Type B pancreatic cell (in vitro differentiated cells): ENCODE results near the gene ZBTB20. TPM values are rescaled to one million over a fixed set of nuclear protein-coding genes. Genes with fewer than 3 reads are reported as not detected.

Experiments
- DNase-seq: peaks from one replicate; pipeline ENCODE4 v3.0.0; 2021; ENCODE audit warnings: mixed read lengths; ENCODE audit not compliant: unreplicated experiment; ENCODE audit errors: extremely low spot score
- H3K27ac Mint-ChIP-seq: 2 replicates; pipeline ENCODE4 v1.8.0; 2021; ENCODE audit warnings: mild to moderate bottlenecking, mixed read lengths
- H3K27me3 Mint-ChIP-seq: 2 replicates; pipeline ENCODE4 v1.8.0; 2021; ENCODE audit warnings: mixed read lengths
- H3K36me3 Mint-ChIP-seq: 2 replicates; pipeline ENCODE4 v1.8.0; 2021; ENCODE audit warnings: mixed read lengths
- H3K4me1 Mint-ChIP-seq: one replicate; pipeline ENCODE4 v1.8.0; 2021; ENCODE audit warnings: mixed read lengths; ENCODE audit not compliant: unreplicated experiment
- H3K4me3 Mint-ChIP-seq: 2 replicates; pipeline ENCODE4 v1.8.0; 2021; ENCODE audit warnings: mild to moderate bottlenecking, mixed read lengths
- H3K9me3 Mint-ChIP-seq: 2 replicates; pipeline ENCODE4 v1.8.0; 2021; ENCODE audit warnings: mixed read lengths
- CTCF ChIP-seq: fragments of 200-600 bp; sonication (generic); conservative IDR thresholded peaks from 2 replicates; pipeline ENCODE4 v1.5.0; 2021; ENCODE audit warnings: antibody characterized with exemption, mild to moderate bottlenecking
- total RNA-seq: library from RNA; stranded (reverse); gene quantifications from 2 replicates; pipeline ENCODE4 v1.2.1, GENCODE V29; 2021; ENCODE audit warnings: low replicate concordance

Gene ZBTB20
- total RNA-seq, 1 donor from 2014 or later = 14.4 TPM

- Mint-ChIP-seq H3K4me3 (no peak overlapping the region), H3K4me1 (peaks cover 17% of the 10 kb centered on the region), H3K9me3 (no peaks in the 10 kb centered on the region), H3K27me3 (no peaks in the 10 kb centered on the region), H3K27ac (no peak overlapping the region), H3K36me3 (no peaks in the 10 kb centered on the region)
- TF ChIP-seq CTCF = no peak
- no peak for DNase-seq
These were observed 785.7 kb downstream of the ZBTB20 start for GRCh38 chr3:114361391-114361790.

- no peak for DNase-seq
- Mint-ChIP-seq H3K9me3 (no peaks in the 10 kb centered on the region), H3K4me1 (peaks cover 7% of the 10 kb centered on the region), H3K27me3 (no peaks in the 10 kb centered on the region), H3K27ac (no peak overlapping the region), H3K4me3 (no peak overlapping the region), H3K36me3 (peaks cover 6% of the 10 kb centered on the region)
- no peak for TF ChIP-seq CTCF
These were observed 790.6 kb downstream of the ZBTB20 start for GRCh38 chr3:114356525-114356924.

GRCh38 chr3:114356066-114356465, 791.0 kb downstream of the ZBTB20 start:
- no peak for TF ChIP-seq CTCF
- Mint-ChIP-seq H3K9me3 (no peaks in the 10 kb centered on the region), H3K27ac (no peak overlapping the region), H3K27me3 (no peaks in the 10 kb centered on the region), H3K4me1 (peaks cover 7% of the 10 kb centered on the region), H3K36me3 (peaks cover 6% of the 10 kb centered on the region), H3K4me3 (no peak overlapping the region)
- DNase-seq = no peak

DNA sequence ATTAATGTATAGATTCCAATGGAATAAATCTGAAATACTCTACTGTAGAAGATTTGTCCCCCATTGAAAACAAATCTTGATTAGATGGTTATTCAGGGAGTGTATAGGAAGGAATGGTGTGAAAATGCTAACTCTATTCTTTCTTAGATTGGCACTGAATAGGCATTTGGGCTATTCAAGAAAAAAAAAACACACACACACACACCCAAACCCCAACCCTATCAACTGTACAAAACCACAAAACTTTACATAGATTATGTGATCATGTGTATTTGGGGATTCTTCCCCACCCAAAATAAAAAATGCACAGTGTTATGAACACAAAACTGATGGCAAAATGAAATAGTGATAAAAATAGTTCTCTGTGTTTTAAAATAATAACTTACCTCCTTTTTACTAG, 791.4 kb downstream of the ZBTB20 start:
- H3K36me3 Mint-ChIP-seq = peaks cover 6% of the 10 kb centered on the region
- H3K4me3 Mint-ChIP-seq = no peak overlapping the region
- DNase-seq = no peak
- no peaks in the 10 kb centered on the region for H3K9me3 Mint-ChIP-seq
- no peak overlapping the region for H3K27ac Mint-ChIP-seq
- no peak for TF ChIP-seq CTCF
- H3K27me3 Mint-ChIP-seq = no peaks in the 10 kb centered on the region
- peaks cover 7% of the 10 kb centered on the region for H3K4me1 Mint-ChIP-seq

DNA sequence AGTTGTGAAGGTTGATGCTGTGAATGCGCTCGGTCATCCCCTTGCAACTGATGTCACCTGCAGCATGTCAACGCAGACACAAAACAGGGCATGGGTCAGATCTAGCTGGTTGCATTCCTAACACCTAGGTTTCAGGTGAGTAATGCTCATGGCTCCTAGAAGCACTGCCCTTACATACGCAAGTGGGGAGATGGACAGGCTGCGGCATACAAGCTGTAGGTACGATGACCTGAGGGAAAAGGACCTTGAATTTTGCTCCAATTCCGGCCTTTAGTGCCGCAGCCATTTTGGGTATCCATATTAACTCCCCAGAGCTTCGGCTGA, 795.3 kb downstream of the ZBTB20 start:
- Mint-ChIP-seq H3K36me3 (peaks cover 18% of the 10 kb centered on the region), H3K9me3 (peaks cover 4% of the 10 kb centered on the region), H3K27ac (no peak overlapping the region), H3K4me3 (no peak overlapping the region), H3K27me3 (no peaks in the 10 kb centered on the region), H3K4me1 (peaks cover 19% of the 10 kb centered on the region)
- no peak for DNase-seq
- TF ChIP-seq CTCF = no peak

DNA sequence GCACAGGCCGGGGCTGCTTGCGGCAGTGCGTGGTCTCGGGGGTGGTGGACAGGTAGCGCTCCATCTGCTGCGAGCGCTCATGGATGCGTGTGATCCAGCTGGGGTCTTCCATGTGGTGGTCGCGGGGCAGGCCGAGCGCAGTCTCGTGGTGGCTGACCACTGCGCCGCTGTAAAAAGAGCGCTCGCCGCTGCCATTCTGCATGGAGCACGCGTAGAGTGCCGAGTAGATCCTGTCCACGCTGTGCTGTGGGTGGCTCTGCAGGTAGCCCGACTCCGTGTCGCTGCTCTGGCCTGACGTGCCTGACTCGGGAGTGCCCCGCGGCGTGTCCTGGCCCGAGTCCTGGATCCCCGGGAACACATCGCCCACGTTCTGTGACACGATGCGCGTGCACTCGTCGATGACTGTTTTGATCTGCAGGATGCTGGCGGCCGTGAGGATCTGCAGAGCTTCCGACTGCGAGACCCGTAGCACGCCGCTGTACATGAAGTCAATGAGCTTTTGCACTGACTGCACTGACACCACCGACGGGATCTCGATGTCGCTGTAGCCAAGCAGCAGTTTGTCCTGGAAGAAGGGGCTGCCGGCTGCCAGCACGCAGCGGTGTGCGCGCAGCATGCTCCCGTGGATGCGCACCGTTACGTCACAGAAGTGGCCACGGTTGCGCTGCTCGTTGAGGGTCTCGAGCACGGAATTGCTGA, 795.8 kb downstream of the ZBTB20 start:
- Mint-ChIP-seq H3K4me3 (no peak overlapping the region), H3K4me1 (peaks cover 19% of the 10 kb centered on the region), H3K9me3 (peaks cover 4% of the 10 kb centered on the region), H3K36me3 (peaks cover 18% of the 10 kb centered on the region), H3K27me3 (no peaks in the 10 kb centered on the region), H3K27ac (no peak overlapping the region)
- no peak for TF ChIP-seq CTCF
- DNase-seq = no peak
